K562 (cell line): ENCODE data around the gene TESK1. TPM values are rescaled to one million over a fixed set of nuclear protein-coding genes. Genes with fewer than 3 reads are reported as not detected.

ENCODE experiments used
- FOXJ3 ChIP-seq: sonication (generic); formaldehyde crosslinking; IDR thresholded peaks from 2 replicates; pipeline ENCODE4 v1.4.0; 2020; ENCODE audit warnings: mild to moderate bottlenecking, missing genetic modification reagents
- FOXK1 ChIP-seq: sonication (generic); formaldehyde crosslinking; IDR thresholded peaks from 2 replicates; pipeline ENCODE4 v1.8.0; 2022; ENCODE audit warnings: missing genetic modification reagents, mild to moderate bottlenecking, borderline replicate concordance
- KLF1 ChIP-seq: fragments of 450-650 bp; IDR thresholded peaks from 2 replicates; pipeline ENCODE4 v1.6.1; 2016; ENCODE audit warnings: missing genetic modification characterization, missing compliant biosample characterization
- LARP7 ChIP-seq: fragments of 450-650 bp; IDR thresholded peaks from 2 replicates; pipeline ENCODE4 v1.6.1; 2016
- MEF2D ChIP-seq: conservative IDR thresholded peaks from 2 replicates; pipeline ENCODE4 v1.6.1; 2016; ENCODE audit warnings: low read depth, missing genetic modification characterization, missing compliant biosample characterization
- NFIC ChIP-seq: fragments of 450-650 bp; IDR thresholded peaks from 2 replicates; pipeline ENCODE4 v1.6.1; 2017; ENCODE audit warnings: mild to moderate bottlenecking, inconsistent platforms
- OTX1 ChIP-seq: fragments of 450-650 bp; formaldehyde crosslinking; IDR thresholded peaks from 2 replicates; pipeline ENCODE4 v1.4.0; 2022; ENCODE audit warnings: mild to moderate bottlenecking
- SRF ChIP-seq, 2 experiments: fragments of 250-450, 450-650 bp in 1 of 2; sonication (Bioruptor Pico) in 1 of 2; sonication (generic) in 1 of 2; formaldehyde crosslinking; IDR thresholded peaks; 2 replicates each; pipeline versions ENCODE4 v1.5.0 to v1.5.1; 2020 to 2022; ENCODE audit warnings: mild to moderate bottlenecking in 1 of 2, missing genetic modification reagents in 1 of 2
- SRSF7 ChIP-seq: fragments of 200-400 bp; formaldehyde crosslinking; optimal IDR thresholded peaks from 2 replicates; pipeline ENCODE3; 2017; ENCODE audit warnings: mild to moderate bottlenecking, low read depth, low read length
- SUPT5H ChIP-seq: fragments of 450-650 bp; IDR thresholded peaks from 2 replicates; pipeline ENCODE4 v1.6.1; 2016
- TARDBP ChIP-seq: fragments of 450-650 bp; IDR thresholded peaks from 2 replicates; pipeline ENCODE4 v1.6.1; 2016
- THRAP3 ChIP-seq: fragments of 450-650 bp; IDR thresholded peaks from 2 replicates; pipeline ENCODE4 v1.6.1; 2016; ENCODE audit warnings: mild to moderate bottlenecking, inconsistent platforms, borderline replicate concordance
- ZBTB12 ChIP-seq: fragments of 250-450 bp; sonication (Bioruptor Pico); IDR thresholded peaks from 2 replicates; pipeline ENCODE4 v1.4.0; 2020
- ZNF134 ChIP-seq: fragments of 250-450 bp; sonication (Bioruptor Pico); conservative IDR thresholded peaks from 2 replicates; pipeline ENCODE4 v1.4.0; 2020
- ZNF224 ChIP-seq: sonication (generic); formaldehyde crosslinking; IDR thresholded peaks from 2 replicates; pipeline ENCODE4 v1.8.0; 2022; ENCODE audit warnings: mild to moderate bottlenecking, missing genetic modification reagents
- ZNF23 ChIP-seq: fragments of 250-450 bp; sonication (Bioruptor Pico); IDR thresholded peaks from 2 replicates; pipeline ENCODE4 v1.4.0; 2020; ENCODE audit warnings: mild to moderate bottlenecking
- ZNF324 ChIP-seq: fragments of 250-450 bp; sonication (Bioruptor Pico); IDR thresholded peaks from 2 replicates; pipeline ENCODE4 v1.4.0; 2020; ENCODE audit warnings: mild to moderate bottlenecking
- ZNF384 ChIP-seq: IDR thresholded peaks from 2 replicates; pipeline ENCODE4 v1.6.1; 2012; ENCODE audit warnings: low read depth, low read length, improper control_type of control experiment
- ZNF644 ChIP-seq: fragments of 200-800 bp; sonication (Bioruptor generic); IDR thresholded peaks from 2 replicates; pipeline ENCODE4 v1.6.1; 2016; ENCODE audit warnings: low read depth, missing genetic modification characterization, missing compliant biosample characterization
- polyA plus RNA-seq, 8 experiments: library from polyadenylated mRNA; depleted of rRNA in 4 of 8; stranded (reverse) in 5 of 8; unstranded in 3 of 8; fragments of >200 nt; fragmentation: Nextera tagmentation in 2 of 8; fragmentation: Illumina TruSeq in 1 of 8; extraction: Ambion mirVana in 2 of 8; extraction: Trizol in 1 of 8; gene quantifications; 2 replicates each; pipeline versions ENCODE4 v1.2.1 to v1.2.3, GENCODE V29; 2011 to 2014; ENCODE audit warnings: inconsistent platforms in 1 of 8, missing spikeins in 1 of 8
- total RNA-seq, 7 experiments: library from RNA; depleted of rRNA in 6 of 7; stranded (reverse); fragments of >200 nt in 6 of 7; fragmentation: Illumina TruSeq in 2 of 7; extraction: Trizol in 2 of 7; gene quantifications; 2 replicates each; pipeline versions ENCODE4 v1.2.1 to v1.2.3, GENCODE V29; 2011 to 2021; ENCODE audit warnings: low replicate concordance in 1 of 7
- TF ChIP-seq, protein P1 (sequence below): fragments of 250-450 bp; sonication (Bioruptor Pico); IDR thresholded peaks from 2 replicates; pipeline ENCODE4 v1.4.0; 2020
- TF ChIP-seq, protein P2 (sequence below): fragments of 250-450 bp; sonication (Bioruptor Pico); IDR thresholded peaks from 2 replicates; pipeline ENCODE4 v1.4.0; 2020; ENCODE audit warnings: mild to moderate bottlenecking, moderate library complexity, borderline replicate concordance

The TESK1 gene
- total and polyA plus RNA-seq, 9 of the 15 experiments (the other 6 are each of a cell fraction or from before 2014, with no cell fraction given), result 0.07 to 10.4 (median 4.1) TPM

- TF ChIP-seq ZNF224 (CRISPR knock-in tag) (no peak), FOXJ3 (CRISPR knock-in tag) (no peak), ZNF644 (tag) (no peak), ZNF324 (CRISPR knock-in tag) (no peak), ZNF23 (CRISPR knock-in tag) (no peak), SUPT5H (peak; percentile 61), SRF (CRISPR knock-in tag; IDR thresholded peaks at IDR 0.05) (no peak), FOXK1 (no peak), SRSF7 (no peak), OTX1 (CRISPR knock-in tag) (no peak; the same call in 1 of the 2 replicates), MEF2D (tag) (no peak), THRAP3 (no peak), NFIC (no peak), ZBTB12 (no peak), LARP7 (no peak), TARDBP (0 out of 2 replicates have a peak, but pooled peaks have one; percentile 55), KLF1 (tag) (peak; percentile 59; the same call in 1 of the 2 replicates), ZNF134 (CRISPR knock-in tag) (no peak), ZNF384 (no peak)
- TF ChIP-seq, protein P1, sequence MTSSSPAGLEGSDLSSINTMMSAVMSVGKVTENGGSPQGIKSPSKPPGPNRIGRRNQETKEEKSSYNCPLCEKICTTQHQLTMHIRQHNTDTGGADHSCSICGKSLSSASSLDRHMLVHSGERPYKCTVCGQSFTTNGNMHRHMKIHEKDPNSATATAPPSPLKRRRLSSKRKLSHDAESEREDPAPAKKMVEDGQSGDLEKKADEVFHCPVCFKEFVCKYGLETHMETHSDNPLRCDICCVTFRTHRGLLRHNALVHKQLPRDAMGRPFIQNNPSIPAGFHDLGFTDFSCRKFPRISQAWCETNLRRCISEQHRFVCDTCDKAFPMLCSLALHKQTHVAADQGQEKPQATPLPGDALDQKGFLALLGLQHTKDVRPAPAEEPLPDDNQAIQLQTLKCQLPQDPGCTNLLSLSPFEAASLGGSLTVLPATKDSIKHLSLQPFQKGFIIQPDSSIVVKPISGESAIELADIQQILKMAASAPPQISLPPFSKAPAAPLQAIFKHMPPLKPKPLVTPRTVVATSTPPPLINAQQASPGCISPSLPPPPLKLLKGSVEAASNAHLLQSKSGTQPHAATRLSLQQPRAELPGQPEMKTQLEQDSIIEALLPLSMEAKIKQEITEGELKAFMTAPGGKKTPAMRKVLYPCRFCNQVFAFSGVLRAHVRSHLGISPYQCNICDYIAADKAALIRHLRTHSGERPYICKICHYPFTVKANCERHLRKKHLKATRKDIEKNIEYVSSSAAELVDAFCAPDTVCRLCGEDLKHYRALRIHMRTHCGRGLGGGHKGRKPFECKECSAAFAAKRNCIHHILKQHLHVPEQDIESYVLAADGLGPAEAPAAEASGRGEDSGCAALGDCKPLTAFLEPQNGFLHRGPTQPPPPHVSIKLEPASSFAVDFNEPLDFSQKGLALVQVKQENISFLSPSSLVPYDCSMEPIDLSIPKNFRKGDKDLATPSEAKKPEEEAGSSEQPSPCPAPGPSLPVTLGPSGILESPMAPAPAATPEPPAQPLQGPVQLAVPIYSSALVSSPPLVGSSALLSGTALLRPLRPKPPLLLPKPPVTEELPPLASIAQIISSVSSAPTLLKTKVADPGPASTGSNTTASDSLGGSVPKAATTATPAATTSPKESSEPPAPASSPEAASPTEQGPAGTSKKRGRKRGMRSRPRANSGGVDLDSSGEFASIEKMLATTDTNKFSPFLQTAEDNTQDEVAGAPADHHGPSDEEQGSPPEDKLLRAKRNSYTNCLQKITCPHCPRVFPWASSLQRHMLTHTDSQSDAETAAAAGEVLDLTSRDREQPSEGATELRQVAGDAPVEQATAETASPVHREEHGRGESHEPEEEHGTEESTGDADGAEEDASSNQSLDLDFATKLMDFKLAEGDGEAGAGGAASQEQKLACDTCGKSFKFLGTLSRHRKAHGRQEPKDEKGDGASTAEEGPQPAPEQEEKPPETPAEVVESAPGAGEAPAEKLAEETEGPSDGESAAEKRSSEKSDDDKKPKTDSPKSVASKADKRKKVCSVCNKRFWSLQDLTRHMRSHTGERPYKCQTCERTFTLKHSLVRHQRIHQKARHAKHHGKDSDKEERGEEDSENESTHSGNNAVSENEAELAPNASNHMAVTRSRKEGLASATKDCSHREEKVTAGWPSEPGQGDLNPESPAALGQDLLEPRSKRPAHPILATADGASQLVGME (CRISPR knock-in tag), result no peak
- TF ChIP-seq, protein P2, sequence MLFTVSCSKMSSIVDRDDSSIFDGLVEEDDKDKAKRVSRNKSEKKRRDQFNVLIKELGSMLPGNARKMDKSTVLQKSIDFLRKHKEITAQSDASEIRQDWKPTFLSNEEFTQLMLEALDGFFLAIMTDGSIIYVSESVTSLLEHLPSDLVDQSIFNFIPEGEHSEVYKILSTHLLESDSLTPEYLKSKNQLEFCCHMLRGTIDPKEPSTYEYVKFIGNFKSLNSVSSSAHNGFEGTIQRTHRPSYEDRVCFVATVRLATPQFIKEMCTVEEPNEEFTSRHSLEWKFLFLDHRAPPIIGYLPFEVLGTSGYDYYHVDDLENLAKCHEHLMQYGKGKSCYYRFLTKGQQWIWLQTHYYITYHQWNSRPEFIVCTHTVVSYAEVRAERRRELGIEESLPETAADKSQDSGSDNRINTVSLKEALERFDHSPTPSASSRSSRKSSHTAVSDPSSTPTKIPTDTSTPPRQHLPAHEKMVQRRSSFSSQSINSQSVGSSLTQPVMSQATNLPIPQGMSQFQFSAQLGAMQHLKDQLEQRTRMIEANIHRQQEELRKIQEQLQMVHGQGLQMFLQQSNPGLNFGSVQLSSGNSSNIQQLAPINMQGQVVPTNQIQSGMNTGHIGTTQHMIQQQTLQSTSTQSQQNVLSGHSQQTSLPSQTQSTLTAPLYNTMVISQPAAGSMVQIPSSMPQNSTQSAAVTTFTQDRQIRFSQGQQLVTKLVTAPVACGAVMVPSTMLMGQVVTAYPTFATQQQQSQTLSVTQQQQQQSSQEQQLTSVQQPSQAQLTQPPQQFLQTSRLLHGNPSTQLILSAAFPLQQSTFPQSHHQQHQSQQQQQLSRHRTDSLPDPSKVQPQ, result no peak
These were observed 53.3 kb downstream of the TESK1 start, which contains the start of gene CCDC107 (continued) for GRCh38 chr9:35658137-35658967.
